GM12878 (cell line): ENCODE results near the gene ITGA2. TPM values are rescaled to one million over a fixed set of nuclear protein-coding genes. Genes with fewer than 3 reads are reported as not detected.

Experiments used
- ATAC-seq: fragments of 200-7000 bp; cut with Tn5 transposase; 3 replicates; pipeline ENCODE4 v1.9.1; 2020; ENCODE audit warnings: mild to moderate bottlenecking, moderate library complexity
- BruUV-seq: library from RNA; stranded (reverse); fragments of 400-500 nt; replicated peaks from 2 replicates; lab custom pipeline; 2021; lab: Mats Ljungman, UMichigan
- CTCF ChIA-PET: fragments of 300-600 bp; sonication (Branson Sonifier 250); formaldehyde crosslinking; extraction: SDS; loops from one replicate; lab custom pipeline; 2021; ENCODE audit warnings: inconsistent platforms; lab: Yijun Ruan, JAX
- POLR2A ChIA-PET: fragments of 350-600 bp; formaldehyde crosslinking; extraction: SDS; loops from one replicate; lab custom pipeline; 2021; ENCODE audit warnings: inconsistent platforms; lab: Charles Lee
- RAD21 ChIA-PET: fragments of 300-600 bp; sonication (Branson Sonifier 250); formaldehyde crosslinking; loops from one replicate; lab custom pipeline; 2023; ENCODE audit warnings: antibody characterized with exemption; ENCODE audit not compliant: unreplicated experiment; lab: Charles Lee
- SMC1A ChIA-PET: fragments of 300-600 bp; sonication (Branson Sonifier 250); formaldehyde crosslinking; loops from one replicate; lab custom pipeline; 2023; ENCODE audit not compliant: unreplicated experiment, uncharacterized antibody; lab: Charles Lee
- DNase-seq: peaks from one replicate; pipeline ENCODE4 v3.0.0-alpha.2; 2011; ENCODE audit warnings: low read depth, low spot score
- FAIRE-seq: peaks from 3 replicates; lab custom pipeline; 2011; peaks lifted over from hg19 to GRCh38; lab: Jason Lieb, UNC
- H2AFZ ChIP-seq: 2 replicates; pipeline ENCODE4 v1.6.0; 2011; ENCODE audit warnings: low read depth, low read length, control low read depth; ENCODE audit not compliant: control insufficient read depth
- H3K27ac ChIP-seq: 2 replicates; pipeline ENCODE4 v1.5.1; 2011; ENCODE audit warnings: control low read depth; ENCODE audit not compliant: control insufficient read depth, insufficient read depth
- H3K27me3 ChIP-seq, 2 experiments: replicated peaks in 1 of 2; 2 replicates each; pipeline versions ENCODE4 v1.6.0 to v1.6.1; 2011; ENCODE audit warnings: low read length in 1 of 2; ENCODE audit not compliant: control insufficient read depth in 2 of 2, insufficient read depth in 2 of 2
- H3K36me3 ChIP-seq, 2 experiments: 2 replicates each; pipeline ENCODE4 v1.5.1; 2011; ENCODE audit warnings: low read length in 1 of 2; ENCODE audit not compliant: control insufficient read depth in 2 of 2, insufficient read depth in 2 of 2
- H3K4me1 ChIP-seq: 2 replicates; pipeline ENCODE4 v1.6.1; 2011; ENCODE audit warnings: mild to moderate bottlenecking, low read length, moderate library complexity, mixed read lengths; ENCODE audit not compliant: control insufficient read depth, insufficient read depth
- H3K4me2 ChIP-seq: 2 replicates; pipeline ENCODE4 v1.6.0; 2011; ENCODE audit warnings: control low read depth; ENCODE audit not compliant: control insufficient read depth, insufficient read depth
- H3K4me3 ChIP-seq: fragments of 200-600 bp; sonication (generic); 2 replicates; pipeline ENCODE4 v1.5.1; 2016
- H3K79me2 ChIP-seq: 2 replicates; pipeline ENCODE4 v1.6.0; 2011; ENCODE audit warnings: low read length; ENCODE audit not compliant: control insufficient read depth, insufficient read depth
- H3K9ac ChIP-seq: 2 replicates; pipeline ENCODE4 v1.8.0; 2011; ENCODE audit warnings: low read length, control low read depth, mixed read lengths; ENCODE audit not compliant: control insufficient read depth, insufficient read depth
- H3K9me3 ChIP-seq: replicated peaks from 3 replicates; pipeline ENCODE4 v1.5.1; 2011; ENCODE audit warnings: mild to moderate bottlenecking, low read length; ENCODE audit not compliant: control insufficient read depth, insufficient read depth
- H4K20me1 ChIP-seq: 2 replicates; pipeline ENCODE4 v1.6.0; 2011; ENCODE audit not compliant: control insufficient read depth, insufficient read depth
- PAX8 ChIP-seq: fragments of 450-650 bp; IDR thresholded peaks from 2 replicates; pipeline ENCODE4 v1.6.1; 2017; ENCODE audit warnings: mild to moderate bottlenecking, moderate library complexity
- TCF3 ChIP-seq: IDR thresholded peaks from 2 replicates; pipeline ENCODE4 v1.6.1; 2012; ENCODE audit warnings: low read depth, mild to moderate bottlenecking, low read length, borderline replicate concordance; ENCODE audit not compliant: insufficient read depth
- WGBS: methylation state at CpG from one replicate; pipeline ENCODE4 v1.1.6; 2016; ENCODE audit warnings: low lambda C conversion rate; ENCODE audit not compliant: insufficient replicate concordance, insufficient coverage; ENCODE audit errors: missing lambda C conversion rate; 5-methylcytosine and 5-hydroxymethylcytosine counted together
- in situ Hi-C: fragments of 300-500 bp; cut with MboI; formaldehyde crosslinking; loops from 9 replicates; pipeline ENCODE4 v1.14.3; 2018; ENCODE audit warnings: mixed read lengths
- intact Hi-C: fragments of 100-400 bp; cut with micrococcal nuclease; formaldehyde crosslinking; loops from one replicate; pipeline ENCODE4 v1.14.2; 2022; ENCODE audit not compliant: unreplicated experiment
- polyA plus RNA-seq, 11 experiments: library from polyadenylated mRNA; depleted of rRNA in 4 of 11; unstranded in 6 of 11; stranded (reverse) in 5 of 11; fragments of >200 nt; fragmentation: Nextera tagmentation in 4 of 11; fragmentation: Illumina TruSeq in 1 of 11; extraction: Ambion mirVana in 4 of 11; extraction: Trizol in 1 of 11; gene quantifications; 1 replicate in 1 of 11; 2 replicates in 10 of 11; pipeline versions ENCODE4 v1.2.1 to v1.2.3, GENCODE V29; 2011 to 2016; ENCODE audit warnings: inconsistent platforms in 2 of 11, missing spikeins in 2 of 11, low read depth in 1 of 11
- total RNA-seq, 4 experiments: library from RNA; depleted of rRNA in 3 of 4; stranded (reverse); fragments of >200 nt in 3 of 4; fragmentation: Illumina TruSeq in 1 of 4; extraction: Trizol in 1 of 4; gene quantifications; 2 replicates each; pipeline versions ENCODE4 v1.2.1 to v1.2.3, GENCODE V29; 2013 to 2021
- TF ChIP-seq, protein P1 (sequence below): fragments of 450-650 bp; IDR thresholded peaks from 2 replicates; pipeline ENCODE4 v1.6.1; 2018; ENCODE audit warnings: borderline replicate concordance, mild to moderate bottlenecking; ENCODE audit not compliant: partially characterized antibody
- TF ChIP-seq, protein P2 (sequence below): IDR thresholded peaks from 2 replicates; pipeline ENCODE4 v1.6.1; 2012; ENCODE audit warnings: low read depth, low read length, improper control_type of control experiment
- TF ChIP-seq, protein P3 (sequence below): fragments of 450-650 bp; IDR thresholded peaks from 2 replicates; pipeline ENCODE4 v1.6.1; 2017; ENCODE audit warnings: mild to moderate bottlenecking, moderate library complexity
- TF ChIP-seq, protein P4 (sequence below): fragments of 450-650 bp; IDR thresholded peaks from 2 replicates; pipeline ENCODE4 v1.6.1; 2017; ENCODE audit warnings: antibody characterized with exemption, mild to moderate bottlenecking, moderate library complexity

Gene ITGA2
- total and polyA plus RNA-seq, 10 of the 15 experiments (the other 5 are each of a cell fraction or from before 2014, with no cell fraction given) = under 0.01 to 0.13 (median 0.03) TPM; not detected in 6

DNA sequence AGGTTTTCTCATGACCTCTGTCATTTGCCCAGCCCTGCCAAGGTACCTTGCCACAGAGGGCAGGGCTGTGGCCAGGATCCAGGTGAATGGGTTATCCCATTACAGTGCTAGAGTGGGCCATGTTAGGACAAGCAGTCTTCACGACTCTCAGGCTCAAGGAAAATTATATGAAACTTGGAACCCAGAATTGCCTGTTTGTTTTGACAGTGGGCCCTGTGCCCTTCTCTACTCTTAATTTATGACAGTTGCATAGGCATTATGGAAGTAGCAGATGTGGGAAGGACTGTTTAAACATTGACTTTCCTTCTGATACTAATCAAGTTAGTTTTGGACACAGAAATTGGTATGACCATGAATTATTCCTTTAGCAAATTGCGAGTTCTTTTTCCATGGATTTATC lies 41.7 kb downstream of the ITGA2 start:
- in situ Hi-C loops = no loop called here
- intact Hi-C loops = no loop called here
- no peaks in the 10 kb centered on the region for H4K20me1 ChIP-seq
- TF ChIP-seq, protein P1, sequence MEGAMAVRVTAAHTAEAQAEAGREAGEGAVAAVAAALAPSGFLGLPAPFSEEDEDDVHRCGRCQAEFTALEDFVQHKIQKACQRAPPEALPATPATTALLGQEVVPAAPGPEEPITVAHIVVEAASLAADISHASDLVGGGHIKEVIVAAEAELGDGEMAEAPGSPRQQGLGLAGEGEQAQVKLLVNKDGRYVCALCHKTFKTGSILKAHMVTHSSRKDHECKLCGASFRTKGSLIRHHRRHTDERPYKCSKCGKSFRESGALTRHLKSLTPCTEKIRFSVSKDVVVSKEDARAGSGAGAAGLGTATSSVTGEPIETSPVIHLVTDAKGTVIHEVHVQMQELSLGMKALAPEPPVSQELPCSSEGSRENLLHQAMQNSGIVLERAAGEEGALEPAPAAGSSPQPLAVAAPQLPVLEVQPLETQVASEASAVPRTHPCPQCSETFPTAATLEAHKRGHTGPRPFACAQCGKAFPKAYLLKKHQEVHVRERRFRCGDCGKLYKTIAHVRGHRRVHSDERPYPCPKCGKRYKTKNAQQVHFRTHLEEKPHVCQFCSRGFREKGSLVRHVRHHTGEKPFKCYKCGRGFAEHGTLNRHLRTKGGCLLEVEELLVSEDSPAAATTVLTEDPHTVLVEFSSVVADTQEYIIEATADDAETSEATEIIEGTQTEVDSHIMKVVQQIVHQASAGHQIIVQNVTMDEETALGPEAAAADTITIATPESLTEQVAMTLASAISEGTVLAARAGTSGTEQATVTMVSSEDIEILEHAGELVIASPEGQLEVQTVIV = no peak
- TF ChIP-seq, protein P2, sequence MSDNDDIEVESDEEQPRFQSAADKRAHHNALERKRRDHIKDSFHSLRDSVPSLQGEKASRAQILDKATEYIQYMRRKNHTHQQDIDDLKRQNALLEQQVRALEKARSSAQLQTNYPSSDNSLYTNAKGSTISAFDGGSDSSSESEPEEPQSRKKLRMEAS = no peak
- TF ChIP-seq, protein P3, sequence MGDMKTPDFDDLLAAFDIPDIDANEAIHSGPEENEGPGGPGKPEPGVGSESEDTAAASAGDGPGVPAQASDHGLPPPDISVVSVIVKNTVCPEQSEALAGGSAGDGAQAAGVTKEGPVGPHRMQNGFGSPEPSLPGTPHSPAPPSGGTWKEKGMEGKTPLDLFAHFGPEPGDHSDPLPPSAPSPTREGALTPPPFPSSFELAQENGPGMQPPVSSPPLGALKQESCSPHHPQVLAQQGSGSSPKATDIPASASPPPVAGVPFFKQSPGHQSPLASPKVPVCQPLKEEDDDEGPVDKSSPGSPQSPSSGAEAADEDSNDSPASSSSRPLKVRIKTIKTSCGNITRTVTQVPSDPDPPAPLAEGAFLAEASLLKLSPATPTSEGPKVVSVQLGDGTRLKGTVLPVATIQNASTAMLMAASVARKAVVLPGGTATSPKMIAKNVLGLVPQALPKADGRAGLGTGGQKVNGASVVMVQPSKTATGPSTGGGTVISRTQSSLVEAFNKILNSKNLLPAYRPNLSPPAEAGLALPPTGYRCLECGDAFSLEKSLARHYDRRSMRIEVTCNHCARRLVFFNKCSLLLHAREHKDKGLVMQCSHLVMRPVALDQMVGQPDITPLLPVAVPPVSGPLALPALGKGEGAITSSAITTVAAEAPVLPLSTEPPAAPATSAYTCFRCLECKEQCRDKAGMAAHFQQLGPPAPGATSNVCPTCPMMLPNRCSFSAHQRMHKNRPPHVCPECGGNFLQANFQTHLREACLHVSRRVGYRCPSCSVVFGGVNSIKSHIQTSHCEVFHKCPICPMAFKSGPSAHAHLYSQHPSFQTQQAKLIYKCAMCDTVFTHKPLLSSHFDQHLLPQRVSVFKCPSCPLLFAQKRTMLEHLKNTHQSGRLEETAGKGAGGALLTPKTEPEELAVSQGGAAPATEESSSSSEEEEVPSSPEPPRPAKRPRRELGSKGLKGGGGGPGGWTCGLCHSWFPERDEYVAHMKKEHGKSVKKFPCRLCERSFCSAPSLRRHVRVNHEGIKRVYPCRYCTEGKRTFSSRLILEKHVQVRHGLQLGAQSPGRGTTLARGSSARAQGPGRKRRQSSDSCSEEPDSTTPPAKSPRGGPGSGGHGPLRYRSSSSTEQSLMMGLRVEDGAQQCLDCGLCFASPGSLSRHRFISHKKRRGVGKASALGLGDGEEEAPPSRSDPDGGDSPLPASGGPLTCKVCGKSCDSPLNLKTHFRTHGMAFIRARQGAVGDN = no peak
- no peak for TF ChIP-seq TCF3
- TF ChIP-seq PAX8 = no peak
- TF ChIP-seq, protein P4, sequence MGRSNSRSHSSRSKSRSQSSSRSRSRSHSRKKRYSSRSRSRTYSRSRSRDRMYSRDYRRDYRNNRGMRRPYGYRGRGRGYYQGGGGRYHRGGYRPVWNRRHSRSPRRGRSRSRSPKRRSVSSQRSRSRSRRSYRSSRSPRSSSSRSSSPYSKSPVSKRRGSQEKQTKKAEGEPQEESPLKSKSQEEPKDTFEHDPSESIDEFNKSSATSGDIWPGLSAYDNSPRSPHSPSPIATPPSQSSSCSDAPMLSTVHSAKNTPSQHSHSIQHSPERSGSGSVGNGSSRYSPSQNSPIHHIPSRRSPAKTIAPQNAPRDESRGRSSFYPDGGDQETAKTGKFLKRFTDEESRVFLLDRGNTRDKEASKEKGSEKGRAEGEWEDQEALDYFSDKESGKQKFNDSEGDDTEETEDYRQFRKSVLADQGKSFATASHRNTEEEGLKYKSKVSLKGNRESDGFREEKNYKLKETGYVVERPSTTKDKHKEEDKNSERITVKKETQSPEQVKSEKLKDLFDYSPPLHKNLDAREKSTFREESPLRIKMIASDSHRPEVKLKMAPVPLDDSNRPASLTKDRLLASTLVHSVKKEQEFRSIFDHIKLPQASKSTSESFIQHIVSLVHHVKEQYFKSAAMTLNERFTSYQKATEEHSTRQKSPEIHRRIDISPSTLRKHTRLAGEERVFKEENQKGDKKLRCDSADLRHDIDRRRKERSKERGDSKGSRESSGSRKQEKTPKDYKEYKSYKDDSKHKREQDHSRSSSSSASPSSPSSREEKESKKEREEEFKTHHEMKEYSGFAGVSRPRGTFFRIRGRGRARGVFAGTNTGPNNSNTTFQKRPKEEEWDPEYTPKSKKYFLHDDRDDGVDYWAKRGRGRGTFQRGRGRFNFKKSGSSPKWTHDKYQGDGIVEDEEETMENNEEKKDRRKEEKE = no peak
- no peak overlapping the region for H3K4me2 ChIP-seq
- no peaks in the 10 kb centered on the region for H3K9me3 ChIP-seq
- ChIA-PET SMC1A (interaction anchor here (0.5 kb wide), 1 partner anchor 12 kb away, joined by 3 read pairs; no protein-coding TSS in a partner anchor), POLR2A (no interaction called here), CTCF (no interaction called here), RAD21 (no interaction called here)
- BruUV-seq = no TSS peak
- H2AFZ ChIP-seq = no peak overlapping the region
- ATAC-seq (no peak), FAIRE-seq (no peak), DNase-seq (no peak)
- H3K4me1 ChIP-seq = no peaks in the 10 kb centered on the region
- WGBS = 0% methylated on average over 2 of the region's 2 CpGs
- no peaks in the 10 kb centered on the region for H3K36me3 ChIP-seq
- H3K9ac ChIP-seq = no peak overlapping the region
- no peaks in the 10 kb centered on the region; a peak in 2 of 4 replicates for H3K27me3 ChIP-seq
- no peak overlapping the region for H3K27ac ChIP-seq
- no peak overlapping the region for H3K4me3 ChIP-seq
- H3K79me2 ChIP-seq = no peaks in the 10 kb centered on the region
